Activated CD8-positive, alpha-beta memory T cell treated with anti-CD3 and anti-CD28 coated beads, Interleukin-2, amount 50 U/mL, for 24 hours (primary cell): ENCODE measurements around the gene GPX3.

Experiments used
- DNase-seq: peaks from one replicate; pipeline ENCODE4 v3.0.0-alpha.2; 2020; ENCODE audit errors: extremely low read depth

GPX3 gene

DNA sequence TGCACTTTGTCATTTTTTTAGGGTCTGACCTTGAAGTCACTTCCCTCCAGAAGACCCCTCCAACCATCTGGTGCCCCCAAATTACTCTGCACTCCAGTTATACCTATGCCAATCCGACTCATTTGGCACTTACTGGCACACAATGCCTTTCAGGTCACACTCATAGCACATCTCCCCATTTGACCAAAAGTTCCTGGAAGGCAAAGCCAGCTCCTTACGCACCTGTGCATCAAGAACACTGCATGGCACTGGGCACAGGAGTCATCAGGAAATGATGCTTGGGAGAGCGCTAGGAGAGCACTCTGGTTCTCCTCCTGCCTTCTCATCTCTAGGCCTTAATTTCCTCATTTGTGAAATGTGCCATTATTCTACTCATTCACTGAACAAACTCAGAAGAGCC is 57.6 kb downstream of the GPX3 start:
- DNase-seq, result no peak
